ENCODE data around the gene HBS1L.

The HBS1L gene

DNA sequence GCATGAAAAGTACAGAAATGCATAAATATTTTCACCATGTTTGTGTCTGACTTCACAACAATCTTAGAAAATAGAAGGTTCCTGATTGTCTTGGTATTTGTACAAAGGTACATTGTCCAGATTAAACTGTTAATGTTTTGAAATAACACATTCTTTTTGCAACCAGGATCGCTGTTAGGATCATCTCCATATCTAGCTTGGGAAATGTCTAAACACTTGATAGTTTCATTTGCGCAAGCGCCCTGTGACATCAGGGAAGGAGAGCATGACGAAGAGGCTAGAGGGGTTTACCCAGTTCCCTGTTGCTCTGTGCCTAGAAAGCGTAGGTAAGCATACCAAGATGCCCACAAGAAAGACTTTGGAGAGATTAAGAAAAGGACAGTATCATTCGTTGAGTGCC lies 124.2 kb downstream of the HBS1L start:
- Histone ChIP-seq H3K4me1 (ENCODE audit: control insufficient read depth in 2 of 2, insufficient read depth in 2 of 2, low read length in 2 of 2) (no peaks in the 10 kb centered on the region), H3K27me3 (ENCODE audit: control insufficient read depth in 2 of 2, insufficient read depth in 2 of 2, low read length in 2 of 2) (no peaks in the 10 kb centered on the region), H3K27ac (ENCODE audit: low read depth in 2 of 2, low read length in 2 of 2) (no peak overlapping the region), H3K36me3 (ENCODE audit: control insufficient read depth in 2 of 2, insufficient read depth in 2 of 2, low read length in 2 of 2) (no peaks in the 10 kb centered on the region), H3K9me3 (ENCODE audit: control insufficient read depth in 2 of 2, low read length in 2 of 2) (no peaks in the 10 kb centered on the region), H3K9ac (ENCODE audit: low read depth in 1 of 2, low read length in 2 of 2) (no peak overlapping the region), H3K4me3 (ENCODE audit: low read length in 2 of 2) (no peak overlapping the region)

DNA sequence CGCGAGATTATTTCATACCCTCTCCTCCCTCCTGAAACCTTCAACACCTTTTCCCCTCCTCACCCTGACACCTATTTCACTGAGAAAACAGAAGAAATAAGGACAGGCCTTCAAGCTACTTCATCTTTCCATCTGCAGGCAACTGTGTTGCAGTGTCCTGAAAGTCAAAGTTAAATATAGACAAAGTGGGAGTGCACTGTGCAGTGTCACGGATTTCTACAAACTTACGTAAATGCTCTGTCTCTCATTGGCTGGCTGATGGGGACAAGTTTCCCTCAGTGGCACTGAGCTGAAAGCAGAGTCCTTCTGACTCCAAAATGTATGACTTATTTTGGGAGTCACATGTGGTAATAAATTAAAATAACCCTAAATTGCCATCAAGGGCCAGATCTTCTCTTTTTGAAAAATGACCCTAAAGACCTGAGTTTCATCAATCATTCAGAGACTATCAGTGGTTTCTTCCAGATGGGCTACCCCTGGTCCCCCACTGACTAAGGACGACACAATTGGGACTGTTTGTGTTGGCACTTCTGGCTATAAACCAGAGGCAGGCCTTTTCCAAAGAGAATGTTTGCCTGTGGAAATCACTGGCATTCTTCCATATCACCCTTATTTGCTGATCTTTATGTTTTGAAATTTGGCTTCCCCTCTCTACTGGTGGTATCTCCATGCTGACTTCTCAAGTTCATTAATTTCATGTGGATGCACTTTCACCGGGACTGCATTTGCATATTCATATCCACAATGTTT lies 126.3 kb downstream of the HBS1L start:
- Histone ChIP-seq H3K36me3 (ENCODE audit: control insufficient read depth in 2 of 2, insufficient read depth in 2 of 2, low read length in 2 of 2) (no peaks in the 10 kb centered on the region), H3K9ac (ENCODE audit: low read depth in 1 of 2, low read length in 2 of 2) (no peak overlapping the region), H3K27me3 (ENCODE audit: control insufficient read depth in 2 of 2, insufficient read depth in 2 of 2, low read length in 2 of 2) (no peaks in the 10 kb centered on the region), H3K27ac (ENCODE audit: low read depth in 2 of 2, low read length in 2 of 2) (no peak overlapping the region), H3K4me3 (ENCODE audit: low read length in 2 of 2) (no peak overlapping the region), H3K9me3 (ENCODE audit: control insufficient read depth in 2 of 2, low read length in 2 of 2) (no peaks in the 10 kb centered on the region), H3K4me1 (ENCODE audit: control insufficient read depth in 2 of 2, insufficient read depth in 2 of 2, low read length in 2 of 2) (no peaks in the 10 kb centered on the region)

DNA sequence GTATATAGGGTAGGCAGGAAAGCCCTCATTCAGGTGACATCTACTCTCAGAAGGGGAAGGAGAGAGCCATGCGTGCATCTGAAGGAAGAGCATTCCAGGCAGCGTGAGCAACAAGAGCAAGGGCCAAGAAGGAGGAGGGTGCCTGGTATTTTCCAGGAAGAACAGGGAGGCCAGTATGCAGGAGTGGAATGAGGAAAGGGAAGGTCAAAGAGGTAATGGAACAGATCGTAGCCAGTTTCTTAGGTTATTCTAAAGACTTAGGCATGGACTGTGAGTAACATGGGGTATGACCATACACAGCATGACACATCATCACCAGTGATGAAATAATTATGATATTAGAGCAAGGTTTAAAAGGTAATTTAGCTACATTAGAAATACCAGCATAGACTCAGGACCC lies 128.8 kb downstream of the HBS1L start:
- H3K9me3 ChIP-seq (ENCODE audit: control insufficient read depth in 2 of 2, low read length in 2 of 2) = no peaks in the 10 kb centered on the region

DNA sequence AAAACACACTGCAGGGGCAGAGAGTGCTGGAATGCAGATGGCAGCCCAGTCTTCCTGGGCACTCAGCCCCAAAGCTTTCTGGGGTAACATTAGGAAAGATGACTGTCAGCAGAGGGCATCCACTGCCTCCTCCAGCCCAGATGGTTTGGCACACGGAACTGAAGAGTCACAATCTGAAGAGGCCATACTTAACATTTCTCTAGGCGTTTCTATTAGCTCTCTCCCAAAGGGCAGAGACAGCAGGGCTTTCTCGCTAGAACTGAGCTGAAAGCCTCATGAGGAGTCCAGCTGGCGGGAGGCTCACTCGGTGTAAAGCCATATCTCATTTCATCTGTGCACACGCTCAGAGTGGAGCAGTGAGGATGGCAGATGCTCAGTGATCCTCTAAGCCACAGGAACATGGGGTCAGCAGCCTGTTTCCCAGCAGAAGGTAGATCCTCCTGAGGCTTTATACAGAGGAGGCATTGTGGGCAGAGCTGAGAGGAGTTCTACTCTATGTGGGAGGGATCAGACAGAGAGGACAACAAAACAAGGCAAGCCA lies 132.8 kb downstream of the HBS1L start:
- Histone ChIP-seq H3K9ac (ENCODE audit: low read depth in 1 of 2, low read length in 2 of 2) (no peak overlapping the region), H3K27ac (ENCODE audit: low read depth in 2 of 2, low read length in 2 of 2) (no peak overlapping the region), H3K27me3 (ENCODE audit: control insufficient read depth in 2 of 2, insufficient read depth in 2 of 2, low read length in 2 of 2) (no peaks in the 10 kb centered on the region), H3K36me3 (ENCODE audit: control insufficient read depth in 2 of 2, insufficient read depth in 2 of 2, low read length in 2 of 2) (no peaks in the 10 kb centered on the region), H3K9me3 (ENCODE audit: control insufficient read depth in 2 of 2, low read length in 2 of 2) (no peaks in the 10 kb centered on the region), H3K4me3 (ENCODE audit: low read length in 2 of 2) (no peak overlapping the region), H3K4me1 (ENCODE audit: control insufficient read depth in 2 of 2, insufficient read depth in 2 of 2, low read length in 2 of 2) (no peaks in the 10 kb centered on the region)

More for the DNA sequence above, 128.8 kb downstream of the HBS1L start:
- H3K9ac ChIP-seq (ENCODE audit: low read depth in 1 of 2, low read length in 2 of 2) = no peak overlapping the region
- no peaks in the 10 kb centered on the region for H3K36me3 ChIP-seq (ENCODE audit: control insufficient read depth in 2 of 2, insufficient read depth in 2 of 2, low read length in 2 of 2)
- H3K4me3 ChIP-seq (ENCODE audit: low read length in 2 of 2) = no peak overlapping the region
- H3K4me1 ChIP-seq (ENCODE audit: control insufficient read depth in 2 of 2, insufficient read depth in 2 of 2, low read length in 2 of 2) = no peaks in the 10 kb centered on the region
- H3K27me3 ChIP-seq (ENCODE audit: control insufficient read depth in 2 of 2, insufficient read depth in 2 of 2, low read length in 2 of 2) = no peaks in the 10 kb centered on the region
- no peak overlapping the region for H3K27ac ChIP-seq (ENCODE audit: low read depth in 2 of 2, low read length in 2 of 2)

DNA sequence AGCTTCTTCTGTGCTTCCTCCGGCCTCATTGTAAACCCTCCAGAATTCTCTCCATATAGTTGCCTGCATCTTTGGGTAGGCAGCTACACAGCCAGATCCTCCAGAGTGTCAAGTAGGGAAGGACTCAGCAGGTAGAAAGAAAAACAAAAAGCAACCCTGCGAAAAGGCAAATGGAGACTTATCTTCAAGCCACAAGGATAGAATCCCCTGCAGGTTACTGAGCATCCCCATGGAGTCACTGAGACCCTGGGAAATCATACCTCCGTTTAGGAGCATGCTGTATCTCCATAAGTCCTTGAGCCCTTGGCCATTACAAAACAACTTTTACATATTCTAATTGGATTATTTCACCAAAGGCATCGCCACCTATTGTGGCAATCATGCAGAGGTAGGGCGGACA lies 133.3 kb downstream of the HBS1L start:
- Histone ChIP-seq H3K9ac (ENCODE audit: low read depth in 1 of 2, low read length in 2 of 2) (no peak overlapping the region), H3K27ac (ENCODE audit: low read depth in 2 of 2, low read length in 2 of 2) (no peak overlapping the region), H3K9me3 (ENCODE audit: control insufficient read depth in 2 of 2, low read length in 2 of 2) (no peaks in the 10 kb centered on the region), H3K36me3 (ENCODE audit: control insufficient read depth in 2 of 2, insufficient read depth in 2 of 2, low read length in 2 of 2) (no peaks in the 10 kb centered on the region), H3K4me1 (ENCODE audit: control insufficient read depth in 2 of 2, insufficient read depth in 2 of 2, low read length in 2 of 2) (no peaks in the 10 kb centered on the region), H3K4me3 (ENCODE audit: low read length in 2 of 2) (no peak overlapping the region), H3K27me3 (ENCODE audit: control insufficient read depth in 2 of 2, insufficient read depth in 2 of 2, low read length in 2 of 2) (no peaks in the 10 kb centered on the region)

DNA sequence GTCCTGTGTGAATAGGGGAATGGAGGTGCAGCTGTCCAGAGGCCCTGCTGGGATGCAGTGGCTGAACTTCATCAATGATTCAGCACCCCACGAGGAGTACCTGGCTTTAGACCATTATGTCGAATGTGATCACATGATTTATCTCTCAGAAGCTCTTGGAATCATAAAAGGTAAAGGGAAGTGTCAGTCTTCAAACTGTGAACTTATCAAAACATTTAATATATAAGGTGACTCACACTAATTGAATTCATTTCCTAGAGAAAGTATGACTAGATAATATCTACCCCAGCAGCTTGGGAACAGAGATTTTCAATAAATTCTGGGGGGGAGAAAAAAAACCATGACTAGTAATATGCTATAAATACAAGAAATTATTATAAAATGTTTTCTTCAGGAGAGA lies 134.2 kb downstream of the HBS1L start:
- Histone ChIP-seq H3K4me3 (ENCODE audit: low read length in 2 of 2) (no peak overlapping the region), H3K27ac (ENCODE audit: low read depth in 2 of 2, low read length in 2 of 2) (no peak overlapping the region), H3K36me3 (ENCODE audit: control insufficient read depth in 2 of 2, insufficient read depth in 2 of 2, low read length in 2 of 2) (no peaks in the 10 kb centered on the region), H3K9me3 (ENCODE audit: control insufficient read depth in 2 of 2, low read length in 2 of 2) (no peaks in the 10 kb centered on the region), H3K27me3 (ENCODE audit: control insufficient read depth in 2 of 2, insufficient read depth in 2 of 2, low read length in 2 of 2) (no peaks in the 10 kb centered on the region), H3K4me1 (ENCODE audit: control insufficient read depth in 2 of 2, insufficient read depth in 2 of 2, low read length in 2 of 2) (no peaks in the 10 kb centered on the region), H3K9ac (ENCODE audit: low read depth in 1 of 2, low read length in 2 of 2) (no peak overlapping the region)

DNA sequence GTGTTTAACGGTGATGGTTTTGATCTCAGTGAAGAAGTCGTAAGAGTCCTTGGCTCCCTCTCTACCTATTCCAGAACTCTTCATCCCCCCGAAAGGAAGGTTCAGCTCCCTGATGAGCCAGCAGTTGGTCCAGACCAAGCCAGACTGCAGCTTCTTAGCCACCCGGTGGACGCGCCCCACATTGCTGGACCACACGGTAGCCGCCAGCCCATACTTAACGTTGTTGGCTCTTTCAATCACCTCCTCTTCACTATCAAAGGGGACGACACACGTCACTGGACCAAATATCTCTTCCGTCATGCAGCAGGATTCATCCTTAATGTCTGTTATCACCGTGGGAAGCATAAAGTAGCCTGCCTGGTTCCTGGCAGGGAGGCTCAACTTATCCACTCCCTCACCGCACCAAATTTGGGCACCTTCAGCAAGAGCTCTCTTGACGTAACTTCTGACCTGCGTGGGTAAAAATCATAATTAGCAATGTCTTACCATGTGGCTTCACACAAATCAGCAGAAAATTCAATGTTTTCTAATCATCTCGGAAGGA lies 136.1 kb downstream of the HBS1L start:
- no peak overlapping the region for H3K27ac ChIP-seq (ENCODE audit: low read depth in 2 of 2, low read length in 2 of 2)
- no peaks in the 10 kb centered on the region for H3K27me3 ChIP-seq (ENCODE audit: control insufficient read depth in 2 of 2, insufficient read depth in 2 of 2, low read length in 2 of 2)

DNA sequence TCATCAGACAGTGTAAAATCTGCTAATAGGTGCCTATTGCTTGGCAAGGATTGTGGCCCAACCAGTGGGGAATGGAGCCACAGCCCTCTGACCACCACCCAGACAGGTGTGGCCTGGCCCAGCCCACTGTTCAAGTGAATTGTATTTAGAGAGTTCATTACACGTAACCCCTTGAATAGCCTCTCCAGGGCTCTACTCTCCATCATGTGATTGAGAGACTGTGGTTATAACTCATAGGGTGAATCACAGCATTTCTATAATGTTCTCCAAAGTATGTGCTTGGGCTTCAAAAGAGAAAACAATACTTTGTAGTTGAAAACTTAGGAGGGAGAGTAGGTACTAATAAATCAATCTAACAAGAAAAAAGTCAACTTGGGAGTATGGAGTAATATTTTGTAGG lies 143.1 kb downstream of the HBS1L start:
- Histone ChIP-seq H3K9me3 (ENCODE audit: control insufficient read depth in 2 of 2, low read length in 2 of 2) (no peaks in the 10 kb centered on the region), H3K27ac (ENCODE audit: low read depth in 2 of 2, low read length in 2 of 2) (no peak overlapping the region), H3K36me3 (ENCODE audit: control insufficient read depth in 2 of 2, insufficient read depth in 2 of 2, low read length in 2 of 2) (no peaks in the 10 kb centered on the region), H3K27me3 (ENCODE audit: control insufficient read depth in 2 of 2, insufficient read depth in 2 of 2, low read length in 2 of 2) (no peaks in the 10 kb centered on the region), H3K9ac (ENCODE audit: low read depth in 1 of 2, low read length in 2 of 2) (no peak overlapping the region), H3K4me3 (ENCODE audit: low read length in 2 of 2) (no peak overlapping the region), H3K4me1 (ENCODE audit: control insufficient read depth in 2 of 2, insufficient read depth in 2 of 2, low read length in 2 of 2) (no peaks in the 10 kb centered on the region)

More for the DNA sequence above, 136.1 kb downstream of the HBS1L start:
- no peak overlapping the region for H3K9ac ChIP-seq (ENCODE audit: low read depth in 1 of 2, low read length in 2 of 2)
- no peaks in the 10 kb centered on the region for H3K4me1 ChIP-seq (ENCODE audit: control insufficient read depth in 2 of 2, insufficient read depth in 2 of 2, low read length in 2 of 2)
- no peak overlapping the region for H3K4me3 ChIP-seq (ENCODE audit: low read length in 2 of 2)
- no peaks in the 10 kb centered on the region for H3K36me3 ChIP-seq (ENCODE audit: control insufficient read depth in 2 of 2, insufficient read depth in 2 of 2, low read length in 2 of 2)
- no peaks in the 10 kb centered on the region for H3K9me3 ChIP-seq (ENCODE audit: control insufficient read depth in 2 of 2, low read length in 2 of 2)

DNA sequence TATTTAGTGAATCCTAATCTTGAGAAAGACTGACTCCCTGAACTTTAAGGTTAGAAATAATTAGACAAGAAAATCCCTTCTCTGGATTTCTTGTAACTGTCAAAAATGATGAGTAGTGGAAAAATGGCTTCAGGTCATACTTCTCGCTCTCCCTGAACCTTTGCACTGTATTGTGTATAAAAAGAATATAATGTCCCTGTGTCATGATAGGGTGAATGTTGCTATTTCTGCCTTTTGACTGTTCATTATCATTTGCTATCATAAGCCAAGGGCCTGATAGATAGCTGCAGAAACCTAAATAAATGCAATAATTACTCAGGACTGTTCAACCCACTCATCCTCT lies 144.1 kb downstream of the HBS1L start:
- Histone ChIP-seq H3K4me1 (ENCODE audit: control insufficient read depth in 2 of 2, insufficient read depth in 2 of 2, low read length in 2 of 2) (no peaks in the 10 kb centered on the region), H3K36me3 (ENCODE audit: control insufficient read depth in 2 of 2, insufficient read depth in 2 of 2, low read length in 2 of 2) (no peaks in the 10 kb centered on the region), H3K9ac (ENCODE audit: low read depth in 1 of 2, low read length in 2 of 2) (no peak overlapping the region), H3K27me3 (ENCODE audit: control insufficient read depth in 2 of 2, insufficient read depth in 2 of 2, low read length in 2 of 2) (no peaks in the 10 kb centered on the region), H3K9me3 (ENCODE audit: control insufficient read depth in 2 of 2, low read length in 2 of 2) (no peaks in the 10 kb centered on the region), H3K4me3 (ENCODE audit: low read length in 2 of 2) (no peak overlapping the region), H3K27ac (ENCODE audit: low read depth in 2 of 2, low read length in 2 of 2) (no peak overlapping the region)

Data from mucosa of rectum (tissue), 2 donors.